HG03060 (cell line): ENCODE results near the gene ZNF839.
"Not testable (repeated sequence)": the region's sequence is repeated elsewhere in the genome, so short reads cannot be mapped to it uniquely, and the experiment has no call there.

ENCODE experiments used
- ATAC-seq: cut with Tn5 transposase; IDR thresholded peaks from one replicate; pipeline ENCODE4 v1.9.1; 2021; ENCODE audit warnings: low read depth, moderate number of reproducible peaks; ENCODE audit not compliant: unreplicated experiment

The ZNF839 gene

DNA sequence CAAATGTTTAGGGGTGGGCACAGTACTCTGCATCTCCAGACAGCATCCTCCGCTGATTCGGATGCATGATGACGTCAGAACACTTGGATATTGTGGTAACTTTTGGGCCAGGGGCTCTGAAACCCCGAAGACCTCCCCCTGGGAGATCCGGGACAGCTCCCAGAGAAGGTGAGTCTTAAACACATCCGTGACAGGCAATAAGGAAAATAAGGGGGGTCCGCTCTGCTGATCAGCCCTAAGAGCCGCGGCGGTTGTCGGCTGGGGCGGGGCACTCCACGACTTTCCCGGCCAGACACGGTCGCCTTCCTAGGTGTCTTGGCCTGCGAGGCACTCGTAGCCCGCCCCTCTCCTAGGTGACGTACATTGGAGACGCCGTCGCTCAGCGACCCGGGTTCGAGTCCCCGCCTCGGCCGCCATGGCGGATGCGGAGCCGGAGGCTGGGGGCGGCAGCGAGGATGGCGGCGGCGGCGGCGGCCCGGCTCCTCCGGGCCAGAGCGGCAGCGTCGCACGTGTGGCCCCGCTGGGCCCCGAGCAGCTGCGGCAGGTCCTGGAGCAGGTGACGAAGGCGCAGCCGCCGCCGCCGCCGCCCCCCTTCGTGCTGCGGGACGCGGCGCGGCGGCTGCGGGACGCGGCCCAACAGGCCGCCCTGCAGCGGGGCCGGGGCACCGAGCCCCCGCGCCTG is at the start of gene ZNF839:
ZNF839 (plus strand) TSS at position 396 of the 682 bp plus-strand sequence; CDS start at position 416, 20 bp downstream.
- ATAC-seq: no peak

GRCh38 chr14:102272392-102272791 is 47.2 kb upstream of the ZNF839 start:
- no peak for ATAC-seq

DNA sequence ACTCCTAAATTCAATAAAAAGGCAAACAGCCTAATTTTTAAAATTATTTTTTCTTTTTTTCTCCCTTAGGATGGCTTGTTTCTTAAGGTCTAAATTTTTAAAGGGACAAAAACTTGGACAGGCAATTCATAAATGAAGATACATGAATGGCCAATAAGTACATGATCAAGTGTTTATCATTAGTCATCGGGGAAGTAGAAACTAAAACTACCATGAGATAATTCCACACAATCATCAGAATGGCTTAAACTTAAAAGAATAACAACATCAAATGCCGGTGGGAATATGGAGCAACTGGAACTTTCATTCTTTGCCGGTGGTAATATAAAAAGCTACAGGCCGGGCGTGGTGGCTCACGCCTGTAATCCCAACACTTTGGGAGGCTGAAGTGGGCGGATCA is 43.7 kb upstream of the ZNF839 start:
- no peak for ATAC-seq

DNA sequence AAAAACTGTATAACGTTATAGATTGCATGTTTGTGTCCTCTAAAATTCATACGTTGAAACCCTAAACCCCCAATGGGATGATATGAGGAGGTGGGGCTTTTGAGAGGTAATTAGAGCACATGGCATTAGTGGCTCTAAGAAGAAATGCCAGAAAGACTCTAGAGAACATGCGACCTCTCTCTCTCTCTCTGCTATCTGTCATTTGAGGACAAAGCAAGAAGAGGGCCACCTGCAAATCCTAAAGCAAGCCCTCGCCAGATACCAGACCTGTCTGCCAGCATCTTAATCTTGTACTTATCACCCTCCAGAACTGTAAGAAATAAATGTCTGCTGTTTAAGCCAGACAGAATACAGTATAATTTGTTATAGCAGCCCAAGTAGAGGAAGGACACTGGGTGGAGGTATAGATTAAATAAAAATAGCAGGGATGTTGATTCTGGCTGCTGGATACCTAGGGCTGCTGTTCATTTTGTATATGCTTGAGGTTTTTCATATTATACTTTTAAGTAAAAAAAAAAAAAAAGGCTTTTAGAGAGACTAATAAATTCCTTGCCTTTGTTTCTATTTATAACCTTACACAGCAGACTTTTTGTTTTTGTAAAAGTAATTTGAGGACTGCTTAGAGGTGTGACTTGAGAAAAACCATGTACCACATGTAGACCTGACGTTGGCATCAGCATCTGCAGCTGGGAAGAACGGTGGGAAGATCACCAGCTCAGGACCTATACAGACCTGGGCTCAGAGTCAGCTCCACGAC is 41.5 kb upstream of the ZNF839 start:
- no peak for ATAC-seq

- ATAC-seq: no peak
Measured at GRCh38 chr14:102278631-102278935, 41.0 kb upstream of the ZNF839 start.

GRCh38 chr14:102279282-102279681 is 40.3 kb upstream of the ZNF839 start:
- ATAC-seq: no peak

GRCh38 chr14:102279688-102280348 is 39.7 kb upstream of the ZNF839 start:
- no peak for ATAC-seq

DNA sequence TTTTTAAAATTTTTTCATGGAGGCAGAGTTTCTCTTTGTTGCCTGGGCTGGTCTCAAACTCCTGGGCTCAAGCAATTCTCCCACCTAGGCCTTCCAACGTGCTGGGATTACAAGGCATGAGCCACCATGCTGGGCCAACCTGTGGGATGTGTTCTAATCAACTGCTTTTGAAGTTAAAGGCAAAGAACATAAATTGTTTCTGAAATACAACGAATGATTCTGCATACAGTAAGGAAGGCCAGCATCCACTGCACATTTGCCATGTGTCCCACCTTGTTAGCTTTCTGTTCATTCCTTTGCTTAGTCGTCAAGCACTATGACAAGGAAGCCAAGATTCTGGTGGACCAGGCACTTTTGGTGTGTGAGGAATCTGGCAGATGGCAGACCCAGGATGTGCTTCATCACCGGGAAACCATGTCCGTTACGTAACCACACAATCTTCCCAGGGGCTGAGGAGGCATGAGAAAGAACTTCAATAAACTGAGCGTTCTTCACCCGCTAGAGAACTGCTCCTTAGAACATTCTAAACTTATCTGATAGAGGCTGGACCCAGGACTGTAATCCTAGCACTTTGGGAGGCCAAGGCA is 39.1 kb upstream of the ZNF839 start:
- no peak for ATAC-seq

DNA sequence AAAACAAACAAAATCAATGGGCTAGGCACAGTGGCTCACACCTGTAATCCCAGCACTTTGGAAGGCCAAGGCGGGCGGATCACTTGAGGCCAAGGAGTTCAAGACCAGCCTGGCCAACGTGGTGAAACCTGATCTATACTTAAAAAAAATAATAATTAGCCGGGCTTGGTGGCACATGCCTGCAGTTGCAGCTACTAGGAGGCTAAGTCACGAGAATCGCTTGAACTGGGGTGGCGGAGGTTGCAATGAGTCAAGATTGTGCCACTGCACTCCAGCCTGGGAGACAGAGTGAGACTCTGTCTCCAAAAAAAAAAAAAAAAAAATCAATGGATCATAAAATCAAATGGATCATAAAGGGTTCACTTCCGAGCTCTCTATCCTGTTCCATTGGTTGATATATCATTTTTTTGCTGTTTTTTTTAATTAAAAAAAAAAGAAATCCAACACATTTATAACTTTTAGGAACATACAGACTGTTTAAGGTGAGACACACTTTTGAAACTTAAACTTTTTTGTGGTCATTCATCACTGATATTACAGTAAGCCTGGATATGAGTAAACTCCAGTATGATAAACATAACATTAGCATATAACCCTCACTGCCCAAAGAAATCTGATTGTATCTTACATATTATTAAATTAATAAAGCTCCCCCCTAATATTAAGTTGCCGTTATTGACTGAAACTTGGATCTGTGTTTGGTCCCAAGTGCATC is 36.6 kb upstream of the ZNF839 start:
- no peak for ATAC-seq

DNA sequence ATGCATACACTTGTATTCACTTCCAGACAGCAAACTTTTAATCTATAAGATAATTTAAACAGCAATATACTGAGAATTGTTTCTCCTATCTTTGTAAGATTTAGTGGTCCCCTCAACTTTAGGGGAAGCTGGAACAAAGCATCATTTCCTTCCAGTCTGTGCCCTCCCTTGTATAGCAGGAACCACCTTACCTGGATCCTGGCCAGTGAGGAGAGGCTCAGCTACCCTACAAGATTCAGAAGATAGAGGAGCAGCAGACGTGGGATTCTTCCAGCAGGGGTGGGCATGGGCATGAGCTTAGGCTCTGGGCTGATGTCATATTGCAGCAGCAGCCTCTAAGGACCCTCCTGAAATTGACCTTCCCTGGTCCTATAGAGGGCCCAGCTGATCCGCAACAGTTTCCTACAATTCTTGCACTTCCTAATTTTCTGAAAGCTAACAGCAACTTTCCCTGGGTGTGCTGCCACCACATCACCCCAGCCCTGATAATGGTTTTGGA is 35.9 kb upstream of the ZNF839 start:
- ATAC-seq: no peak

- no peak for ATAC-seq
Measured at GRCh38 chr14:102285106-102285505, 34.4 kb upstream of the ZNF839 start.

DNA sequence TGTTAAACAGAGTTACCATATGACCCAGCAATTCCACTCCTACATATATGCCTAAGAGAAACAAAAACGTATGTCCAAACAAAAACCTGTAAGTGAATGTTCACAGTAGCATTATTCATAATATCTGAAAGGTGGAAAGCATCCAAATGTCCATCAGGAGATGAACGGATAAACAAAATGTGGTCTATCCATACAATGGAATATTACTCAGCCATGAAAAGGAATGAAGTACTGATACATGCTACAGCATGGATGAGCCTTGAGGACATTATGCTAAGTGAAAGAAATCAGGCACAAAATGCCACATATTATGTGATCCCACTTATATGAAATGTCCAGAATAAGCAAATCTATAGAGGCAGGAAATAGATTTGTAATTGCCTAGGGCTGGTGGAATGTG is 31.4 kb upstream of the ZNF839 start:
- ATAC-seq: no peak

DNA sequence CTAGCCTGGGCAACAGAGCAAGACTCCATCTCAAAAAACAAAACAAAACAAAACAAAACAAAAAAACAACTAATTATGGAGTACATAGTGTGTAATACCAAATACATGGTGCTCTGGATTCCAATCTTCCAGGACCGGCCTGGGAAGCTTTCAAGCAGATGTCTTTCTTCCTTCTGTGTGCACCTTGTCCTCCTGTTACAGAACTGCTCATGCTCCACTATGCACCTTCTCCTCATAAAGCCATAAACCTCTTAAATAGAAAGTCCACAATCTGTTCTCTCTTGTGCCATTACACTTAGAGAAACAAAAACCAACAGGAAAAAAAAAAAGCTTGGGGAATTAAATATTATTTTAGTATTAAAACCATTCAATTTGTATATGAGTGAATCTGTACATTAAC is 27.1 kb upstream of the ZNF839 start:
- no peak for ATAC-seq

GRCh38 chr14:102293781-102294180 is 25.8 kb upstream of the ZNF839 start:
- no peak for ATAC-seq

DNA sequence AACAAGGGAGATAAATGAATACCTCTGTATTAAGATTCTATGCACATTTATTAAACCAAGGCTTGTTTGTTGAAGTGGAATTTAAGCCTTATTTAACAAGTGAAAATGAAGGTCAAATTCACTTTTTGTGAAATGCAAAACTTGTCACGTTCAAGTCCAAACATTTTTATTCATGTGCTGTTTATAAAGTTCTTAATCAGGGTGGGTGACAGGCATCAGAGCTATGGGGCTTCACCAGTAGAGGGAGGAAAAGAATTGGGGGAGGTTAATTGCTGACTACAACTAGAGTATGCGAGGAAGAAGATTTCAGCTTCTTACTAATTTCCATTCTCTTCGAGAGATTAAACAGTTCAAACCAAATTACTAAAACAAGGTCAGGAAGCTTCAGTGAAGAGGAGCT is 24.3 kb upstream of the ZNF839 start:
- no peak for ATAC-seq

DNA sequence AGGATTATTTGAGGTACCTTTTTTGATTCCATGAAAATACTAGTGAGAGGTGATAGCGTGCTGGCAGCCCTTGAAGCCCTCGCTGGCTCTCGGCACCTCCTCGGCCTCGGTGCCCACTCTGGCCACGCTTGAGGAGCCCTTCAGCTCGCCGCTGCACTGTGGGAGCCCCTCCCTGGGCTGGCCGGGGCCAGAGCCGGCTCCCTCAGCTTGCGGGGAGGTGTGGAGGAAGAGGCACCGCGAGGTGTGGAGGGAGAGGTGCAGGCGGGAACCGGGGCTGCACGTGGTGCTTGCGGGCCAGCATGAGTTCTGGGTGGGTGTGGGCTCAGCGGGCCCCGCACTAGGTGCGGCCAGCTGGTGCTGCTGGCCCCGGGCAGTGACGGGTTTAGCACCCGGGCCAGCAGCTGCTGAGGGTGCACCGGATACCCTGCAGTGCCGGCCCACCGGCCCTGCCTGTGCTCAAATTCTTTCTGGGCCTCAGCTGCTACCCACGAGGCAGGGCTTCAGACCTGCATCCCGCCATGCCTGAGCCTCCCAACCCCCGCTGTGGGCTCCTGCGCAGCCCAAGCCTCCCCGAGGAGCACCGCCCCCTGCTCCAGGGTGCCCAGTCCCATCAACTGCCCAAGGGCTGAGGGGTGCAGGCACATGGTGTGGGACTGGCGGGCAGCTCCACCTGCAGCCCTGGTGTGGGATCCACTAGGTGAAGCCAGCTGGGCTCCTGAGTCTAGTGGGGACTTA is 21.9 kb upstream of the ZNF839 start:
- ATAC-seq: no peak

GRCh38 chr14:102298303-102299070 is 21.1 kb upstream of the ZNF839 start:
- ATAC-seq: not testable (repeated sequence)

DNA sequence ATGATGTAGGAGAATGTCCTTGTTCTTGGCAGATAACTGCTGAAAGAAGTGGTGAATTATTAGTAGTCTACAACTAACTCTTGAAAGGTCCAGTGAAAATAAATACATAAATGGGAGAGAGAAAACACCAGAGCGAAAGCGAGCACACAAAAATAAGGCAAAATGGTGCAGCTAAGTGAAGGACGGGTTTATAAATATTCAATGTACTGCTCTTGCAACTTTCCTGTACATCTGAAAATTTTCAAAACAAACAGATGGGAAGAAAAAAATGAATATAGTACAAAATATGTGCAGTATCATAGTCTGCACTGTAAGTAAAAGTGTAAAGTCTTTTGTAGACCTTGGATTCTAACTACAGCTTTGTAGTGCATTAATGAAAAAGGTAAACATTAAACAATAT is 15.9 kb upstream of the ZNF839 start:
- no peak for ATAC-seq
